Prostate gland (tissue), 2 donors: ENCODE measurements around the gene RNASE1. TPM values are rescaled to one million over a fixed set of nuclear protein-coding genes. Genes with fewer than 3 reads are reported as not detected.

ENCODE experiments used
- DNase-seq: peaks from one replicate; pipeline ENCODE4 v3.0.0-alpha.2; 2019; ENCODE audit warnings: low spot score
- H3K27ac ChIP-seq, 2 donors: fragments of 200-600 bp; sonication (generic); 2 replicates each; pipeline ENCODE4 v1.5.1; 2017 to 2019
- H3K27me3 ChIP-seq: fragments of 200-600 bp; sonication (generic); replicated peaks from 2 replicates; pipeline ENCODE4 v1.5.1; 2019; ENCODE audit not compliant: insufficient read depth
- H3K36me3 ChIP-seq, 2 donors: fragments of 200-600 bp; sonication (generic); 1 replicate in 1 of 2; 2 replicates in 1 of 2; pipeline versions ENCODE4 v1.5.1 to v1.8.1; 2017 to 2019
- H3K4me1 ChIP-seq: fragments of 200-600 bp; sonication (generic); replicated peaks from 2 replicates; pipeline ENCODE4 v1.5.1; 2019
- H3K4me3 ChIP-seq, 2 donors: fragments of 200-600 bp; sonication (generic); 2 replicates each; pipeline ENCODE4 v1.5.1; 2017 to 2019
- H3K9me3 ChIP-seq: fragments of 200-600 bp; sonication (generic); 2 replicates; pipeline ENCODE4 v1.5.1; 2017
- CTCF ChIP-seq, 4 experiments: fragments of 200-600 bp in 2 of 4; fragments of 450-650 bp in 2 of 4; sonication (generic) in 2 of 4; IDR thresholded peaks; 1 replicate in 3 of 4; 2 replicates in 1 of 4; pipeline ENCODE4 v1.5.1; 2016 to 2019; ENCODE audit warnings: antibody characterized with exemption in 4 of 4, mild to moderate bottlenecking in 2 of 4, moderate library complexity in 2 of 4
- POLR2A ChIP-seq: fragments of 450-650 bp; IDR thresholded peaks from one replicate; pipeline ENCODE4 v1.6.1; 2016; ENCODE audit warnings: antibody characterized with exemption, mild to moderate bottlenecking
- POLR2AphosphoS5 ChIP-seq: sonication (generic); formaldehyde crosslinking; IDR thresholded peaks from one replicate; pipeline ENCODE4 v1.6.1; 2017; ENCODE audit warnings: antibody characterized with exemption
- WGBS: methylation state at CpG from one replicate; pipeline ENCODE4 v1.1.5; 2018; 5-methylcytosine and 5-hydroxymethylcytosine counted together
- intact Hi-C: fragments of 100-400 bp; cut with DNase I; formaldehyde crosslinking; loops from one replicate; pipeline ENCODE4 v1.14.2; 2022
- total RNA-seq, 2 donors: library from RNA; depleted of rRNA; stranded (reverse); fragments of >200 nt; gene quantifications; one replicate each; pipeline ENCODE4 v1.1.0, GENCODE V29; 2016

RNASE1 gene
- total RNA-seq, 2 donors from 2014 or later, result 30.1 to 3,158 TPM

GRCh38 chr14:20811986-20812975, 9.6 kb upstream of the RNASE1 start:
- no peaks in the 10 kb centered on the region for H3K36me3 ChIP-seq
- no peak for DNase-seq
- intact Hi-C loops, result no loop called here

GRCh38 chr14:20809917-20810316, 7.3 kb upstream of the RNASE1 start:
- Histone ChIP-seq H3K27ac (no peak overlapping the region), H3K4me3 (no peak overlapping the region), H3K36me3 (no peaks in the 10 kb centered on the region), H3K4me1 (no peaks in the 10 kb centered on the region), H3K27me3 (no peaks in the 10 kb centered on the region), H3K9me3 (no peaks in the 10 kb centered on the region)
- WGBS, result 58% methylated on average over 5 of the region's 5 CpGs
- intact Hi-C loops, result no loop called here
- DNase-seq, result no peak
- TF ChIP-seq CTCF (IDR thresholded peaks at IDR 0.05) (no peak), POLR2A (no peak), POLR2AphosphoS5 (no peak)

More at GRCh38 chr14:20811986-20812975, 9.6 kb upstream of the RNASE1 start:
- no peak overlapping the region for H3K27ac ChIP-seq
- H3K4me3 ChIP-seq, result no peak overlapping the region
- 60% methylated on average over 7 of the region's 7 CpGs for WGBS
- no peaks in the 10 kb centered on the region for H3K27me3 ChIP-seq
- no peaks in the 10 kb centered on the region for H3K9me3 ChIP-seq
- TF ChIP-seq CTCF (IDR thresholded peaks at IDR 0.05), result no peak
- no peak for TF ChIP-seq POLR2AphosphoS5
- no peak for TF ChIP-seq POLR2A
- H3K4me1 ChIP-seq, result no peaks in the 10 kb centered on the region

DNA sequence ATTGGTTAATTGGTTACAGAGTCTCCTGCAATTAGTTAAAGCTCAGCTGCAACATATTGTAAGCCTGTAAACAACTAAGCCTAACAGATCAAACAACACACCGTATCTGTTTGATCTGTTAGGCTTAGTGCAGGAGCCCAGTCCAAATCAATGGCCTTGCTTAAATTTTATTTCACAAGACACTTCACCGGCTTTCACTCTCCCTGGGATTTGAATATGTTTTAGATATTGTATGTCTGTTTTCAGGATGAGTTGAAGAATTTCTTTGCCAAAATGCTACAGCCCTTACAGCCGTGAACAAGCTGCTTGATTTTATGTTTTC, 5.5 kb upstream of the RNASE1 start:
- H3K27me3 ChIP-seq, result no peaks in the 10 kb centered on the region
- no peak for DNase-seq
- intact Hi-C loops, result no loop called here
- H3K27ac ChIP-seq, result no peak overlapping the region
- TF ChIP-seq POLR2AphosphoS5 (no peak), POLR2A (no peak), CTCF (IDR thresholded peaks at IDR 0.05) (no peak)
- 35% methylated on average over 3 of the region's 3 CpGs for WGBS
- no peaks in the 10 kb centered on the region for H3K9me3 ChIP-seq
- H3K36me3 ChIP-seq, result no peaks in the 10 kb centered on the region
- H3K4me3 ChIP-seq, result no peak overlapping the region
- no peaks in the 10 kb centered on the region for H3K4me1 ChIP-seq

GRCh38 chr14:20807304-20808161, 4.9 kb upstream of the RNASE1 start:
- Histone ChIP-seq H3K27me3 (no peaks in the 10 kb centered on the region), H3K36me3 (no peaks in the 10 kb centered on the region), H3K4me3 (no peak overlapping the region), H3K27ac (no peak overlapping the region), H3K9me3 (no peaks in the 10 kb centered on the region), H3K4me1 (no peaks in the 10 kb centered on the region)
- DNase-seq, result no peak
- no peak for TF ChIP-seq POLR2AphosphoS5
- TF ChIP-seq POLR2A, result no peak
- TF ChIP-seq CTCF (IDR thresholded peaks at IDR 0.05), result no peak
- intact Hi-C loops, result no loop called here
- 38% methylated on average over 6 of the region's 6 CpGs for WGBS
